Measurements from ENCODE around the gene RAP1B.

DNA sequence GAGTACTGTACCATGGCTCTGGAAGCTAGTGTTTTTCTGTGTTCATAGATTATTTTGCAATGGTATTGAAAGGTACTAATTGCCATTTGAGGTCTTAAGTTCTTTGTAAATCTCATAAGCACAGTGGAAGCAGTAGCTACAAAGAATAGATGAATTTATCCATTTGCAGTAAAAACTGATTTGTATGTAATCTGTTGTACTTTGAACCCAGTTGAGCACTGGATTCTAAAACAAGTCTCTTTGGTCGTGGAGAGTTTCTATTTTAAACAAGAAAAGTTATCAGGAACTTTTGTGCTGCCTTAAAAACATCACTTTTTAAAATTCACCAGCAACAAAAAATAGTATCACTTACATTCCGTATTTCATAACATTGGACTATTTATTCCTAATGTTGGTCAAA, 4.1 kb downstream of the RAP1B start:
- TF ChIP-seq POLR2A (IDR thresholded peaks at IDR 0.05), result no peak
- TF ChIP-seq, protein P1, sequence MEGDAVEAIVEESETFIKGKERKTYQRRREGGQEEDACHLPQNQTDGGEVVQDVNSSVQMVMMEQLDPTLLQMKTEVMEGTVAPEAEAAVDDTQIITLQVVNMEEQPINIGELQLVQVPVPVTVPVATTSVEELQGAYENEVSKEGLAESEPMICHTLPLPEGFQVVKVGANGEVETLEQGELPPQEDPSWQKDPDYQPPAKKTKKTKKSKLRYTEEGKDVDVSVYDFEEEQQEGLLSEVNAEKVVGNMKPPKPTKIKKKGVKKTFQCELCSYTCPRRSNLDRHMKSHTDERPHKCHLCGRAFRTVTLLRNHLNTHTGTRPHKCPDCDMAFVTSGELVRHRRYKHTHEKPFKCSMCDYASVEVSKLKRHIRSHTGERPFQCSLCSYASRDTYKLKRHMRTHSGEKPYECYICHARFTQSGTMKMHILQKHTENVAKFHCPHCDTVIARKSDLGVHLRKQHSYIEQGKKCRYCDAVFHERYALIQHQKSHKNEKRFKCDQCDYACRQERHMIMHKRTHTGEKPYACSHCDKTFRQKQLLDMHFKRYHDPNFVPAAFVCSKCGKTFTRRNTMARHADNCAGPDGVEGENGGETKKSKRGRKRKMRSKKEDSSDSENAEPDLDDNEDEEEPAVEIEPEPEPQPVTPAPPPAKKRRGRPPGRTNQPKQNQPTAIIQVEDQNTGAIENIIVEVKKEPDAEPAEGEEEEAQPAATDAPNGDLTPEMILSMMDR (IDR thresholded peaks at IDR 0.05), result no peak

Data from prostate gland (tissue), 2 donors.